Keratinocyte (primary cell): Measurements from ENCODE around the gene FANCG. TPM values are rescaled to one million over a fixed set of nuclear protein-coding genes. Genes with fewer than 3 reads are reported as not detected.

Source experiments
- DNase-seq: peaks from one replicate; pipeline ENCODE4 v3.0.0-alpha.2; 2011; ENCODE audit warnings: low read depth, missing footprints, low spot score
- FAIRE-seq: peaks from 2 replicates; lab custom pipeline; 2011; peaks lifted over from hg19 to GRCh38; lab: Jason Lieb, UNC
- H2AFZ ChIP-seq: 2 replicates; pipeline ENCODE4 v1.6.0; 2012; ENCODE audit warnings: low read length, control low read depth, inconsistent platforms; ENCODE audit not compliant: control insufficient read depth
- H3K27ac ChIP-seq: 2 replicates; pipeline ENCODE4 v1.5.1; 2011; ENCODE audit warnings: low read length; ENCODE audit not compliant: control insufficient read depth, insufficient read depth
- H3K27me3 ChIP-seq: 3 replicates; pipeline ENCODE4 v1.6.0; 2011; ENCODE audit warnings: low read length; ENCODE audit not compliant: control insufficient read depth, insufficient read depth; ENCODE audit errors: extremely low read depth
- H3K36me3 ChIP-seq, 2 experiments: 2 replicates in 1 of 2; 3 replicates in 1 of 2; pipeline ENCODE4 v1.5.1; 2011; ENCODE audit warnings: low read length in 2 of 2, mild to moderate bottlenecking in 1 of 2; ENCODE audit not compliant: control insufficient read depth in 2 of 2, insufficient read depth in 2 of 2; ENCODE audit errors: extremely low read depth in 1 of 2
- H3K4me1 ChIP-seq: 3 replicates; pipeline ENCODE4 v1.5.1; 2011; ENCODE audit warnings: low read length; ENCODE audit not compliant: control insufficient read depth, insufficient read depth; ENCODE audit errors: extremely low read depth
- H3K4me2 ChIP-seq: 3 replicates; pipeline ENCODE4 v1.6.0; 2011; ENCODE audit warnings: low read depth, low read length; ENCODE audit not compliant: control insufficient read depth, insufficient read depth; ENCODE audit errors: extremely low read depth
- H3K4me3 ChIP-seq, 3 experiments: fragments of 200-600 bp in 1 of 3; sonication (generic) in 1 of 3; 2 replicates in 2 of 3; 3 replicates in 1 of 3; pipeline ENCODE4 v1.5.1; 2011 to 2016; ENCODE audit warnings: low read length in 3 of 3, mild to moderate bottlenecking in 3 of 3, control low read depth in 2 of 3, inconsistent platforms in 1 of 3, low read depth in 1 of 3, mixed read lengths in 1 of 3, mixed run types in 1 of 3, moderate library complexity in 1 of 3; ENCODE audit not compliant: control insufficient read depth in 2 of 3, insufficient read depth in 2 of 3; ENCODE audit errors: extremely low read depth in 1 of 3
- H3K79me2 ChIP-seq: 2 replicates; pipeline ENCODE4 v1.6.0; 2012; ENCODE audit warnings: low read length; ENCODE audit not compliant: control insufficient read depth, insufficient read depth
- H3K9ac ChIP-seq: 3 replicates; pipeline ENCODE4 v1.6.0; 2011; ENCODE audit warnings: low read length; ENCODE audit not compliant: control insufficient read depth, insufficient read depth; ENCODE audit errors: extremely low read depth
- H3K9me1 ChIP-seq: 3 replicates; pipeline ENCODE4 v1.6.0; 2011; ENCODE audit warnings: low read length; ENCODE audit not compliant: control insufficient read depth, insufficient read depth; ENCODE audit errors: extremely low read depth
- H3K9me3 ChIP-seq: 2 replicates; pipeline ENCODE4 v1.5.1; 2012; ENCODE audit warnings: low read depth, low read length; ENCODE audit not compliant: control insufficient read depth
- H4K20me1 ChIP-seq: 3 replicates; pipeline ENCODE4 v1.6.0; 2011; ENCODE audit warnings: low read length; ENCODE audit not compliant: control insufficient read depth, insufficient read depth; ENCODE audit errors: extremely low read depth
- CTCF ChIP-seq, 3 experiments: IDR thresholded peaks in 1 of 3; conservative IDR thresholded peaks in 1 of 3; optimal IDR thresholded peaks in 1 of 3; 2 replicates in 2 of 3; 3 replicates in 1 of 3; pipeline versions ENCODE3 to v1.5.1; 2011; ENCODE audit warnings: low read length in 3 of 3, mild to moderate bottlenecking in 3 of 3, moderate library complexity in 2 of 3, control low read depth in 1 of 3, inconsistent platforms in 1 of 3; ENCODE audit not compliant: insufficient read depth in 2 of 3; ENCODE audit errors: extremely low read depth in 1 of 3
- EZH2 ChIP-seq: IDR thresholded peaks from one replicate; pipeline ENCODE4 v1.6.1; 2012; ENCODE audit warnings: inconsistent platforms, mild to moderate bottlenecking, low read length, moderate library complexity
- dilution Hi-C: fragments of 300-500 bp; cut with MboI; formaldehyde crosslinking; loops from one replicate; pipeline ENCODE4 v1.7.0; 2020; ENCODE audit warnings: low sequenced_read_pairs; ENCODE audit not compliant: extremely low pct_ligation_motif_present
- polyA minus RNA-seq, 3 experiments: library from RNA; depleted of rRNA, polyadenylated mRNA; stranded (reverse); fragments of >200 nt; gene quantifications; 1 replicate in 1 of 3; 2 replicates in 1 of 3; 3 replicates in 1 of 3; pipeline ENCODE4 v1.2.3, GENCODE V29; 2011
- polyA plus RNA-seq, 5 experiments: library from polyadenylated mRNA; depleted of rRNA in 3 of 5; stranded (reverse) in 3 of 5; stranded (forward) in 1 of 5; unstranded in 1 of 5; fragments of >200 nt; gene quantifications; 1 replicate in 1 of 5; 2 replicates in 3 of 5; 3 replicates in 1 of 5; pipeline versions ENCODE4 v1.2.1 to v1.2.3, GENCODE V29; 2011 to 2012; ENCODE audit warnings: missing spikeins in 2 of 5, low read depth in 1 of 5, low replicate concordance in 1 of 5

The FANCG gene
- polyA plus RNA-seq (9.4 to 14.6 TPM (median 14.5 TPM) in 3 replicates), polyA minus RNA-seq (5.7 to 16.3 TPM (median 16.1 TPM) in 3 replicates)
- polyA plus RNA-seq (2011; ENCODE audit: low read depth), result 8.3 TPM
- 5.1 and 7.0 TPM in 2 replicates for polyA plus RNA-seq (2011; cell fraction: cytosol; rRNA removed)
- polyA plus RNA-seq (2011; cell fraction: nucleus; rRNA removed), result 27.6 and 30.3 TPM in 2 replicates
- polyA plus RNA-seq (2012; ENCODE audit: low replicate concordance), result 10.5 and 16.2 TPM in 2 replicates
- 4.0 TPM for polyA minus RNA-seq (2011; cell fraction: cytosol; rRNA and poly(A)+ RNA removed)
- 7.4 and 11.3 TPM in 2 replicates for polyA minus RNA-seq (2011; cell fraction: nucleus; rRNA and poly(A)+ RNA removed)

- FAIRE-seq (peak; percentile 49), DNase-seq (no peak)
- Histone ChIP-seq H4K20me1 (no peaks in the 10 kb centered on the region), H3K9me3 (no peaks in the 10 kb centered on the region), H3K27ac (peak within 1 kb of the TSS; percentile 76), H3K9me1 (no peaks in the 10 kb centered on the region), H3K9ac (peak within 1 kb of the TSS; percentile 82), H3K36me3 (peaks cover 0 to 4% of the 10 kb centered on the region in 2 experiments), H3K79me2 (peaks cover 16% of the 10 kb centered on the region), H3K4me2 (peak within 1 kb of the TSS; percentile 93), H3K27me3 (no peaks in the 10 kb centered on the region), H3K4me3 (peak within 1 kb of the TSS; percentile 51 to 93 (median 84)), H3K4me1 (peaks cover 12% of the 10 kb centered on the region), H2AFZ (peak within 1 kb of the TSS; percentile 87)
- TF ChIP-seq EZH2 (no peak), CTCF (optimal IDR thresholded peaks at IDR 0.05 in 1 of 3, IDR thresholded peaks at IDR 0.05 in 1 of 3, conservative IDR thresholded peaks at IDR 0.05 in 1 of 3; ENCODE audit: extremely low read depth in 1 of 3, insufficient read depth in 2 of 3, low read length in 3 of 3) (no peak)
- dilution Hi-C loops, result no loop called here
Measured at GRCh38 chr9:35079426-35080341, at the start of gene FANCG. Gene FANCG (minus strand): TSS chr9:35079942. CDS start chr9:35079524, 418 bp downstream.

- no peaks in the 10 kb centered on the region for H4K20me1 ChIP-seq
- peak overlapping the region; percentile 99 for H3K4me2 ChIP-seq
- H3K4me3 ChIP-seq, result peak overlapping the region in 2 of 3 experiments; percentile 82 to 84
- no peaks in the 10 kb centered on the region for H3K9me3 ChIP-seq
- no peaks in the 10 kb centered on the region for H3K9me1 ChIP-seq
- no peak for TF ChIP-seq EZH2
- TF ChIP-seq CTCF (optimal IDR thresholded peaks at IDR 0.05 in 1 of 3, IDR thresholded peaks at IDR 0.05 in 1 of 3, conservative IDR thresholded peaks at IDR 0.05 in 1 of 3; ENCODE audit: extremely low read depth in 1 of 3, insufficient read depth in 2 of 3, low read length in 3 of 3), result peak; percentile 93 to 97 (median 97)
- peak; percentile 67 for DNase-seq
- H3K27ac ChIP-seq, result peak overlapping the region; percentile 49
- H3K9ac ChIP-seq, result peak overlapping the region; percentile 52
- H3K36me3 ChIP-seq, result no peaks in the 10 kb centered on the region
- peaks cover 28% of the 10 kb centered on the region for H3K4me1 ChIP-seq
- dilution Hi-C loops, result no loop called here
- H3K79me2 ChIP-seq, result peaks cover 16% of the 10 kb centered on the region
- peak overlapping the region; percentile 92 for H2AFZ ChIP-seq
- no peaks in the 10 kb centered on the region for H3K27me3 ChIP-seq
- FAIRE-seq, result peak; percentile 84
Measured at GRCh38 chr9:35116898-35117551, 37.3 kb upstream of the FANCG start.
